ENCODE results near the gene ST7.
A peak's percentile ranks its signal among the peaks of the same experiment; 100 is the strongest.
"Not testable (repeated sequence)": the region's sequence is repeated elsewhere in the genome, so short reads cannot be mapped to it uniquely, and the experiment has no call there.

The ST7 gene

GRCh38 chr7:117117172-117117571 is 163.9 kb downstream of the ST7 start:
- TF ChIP-seq, protein P1, sequence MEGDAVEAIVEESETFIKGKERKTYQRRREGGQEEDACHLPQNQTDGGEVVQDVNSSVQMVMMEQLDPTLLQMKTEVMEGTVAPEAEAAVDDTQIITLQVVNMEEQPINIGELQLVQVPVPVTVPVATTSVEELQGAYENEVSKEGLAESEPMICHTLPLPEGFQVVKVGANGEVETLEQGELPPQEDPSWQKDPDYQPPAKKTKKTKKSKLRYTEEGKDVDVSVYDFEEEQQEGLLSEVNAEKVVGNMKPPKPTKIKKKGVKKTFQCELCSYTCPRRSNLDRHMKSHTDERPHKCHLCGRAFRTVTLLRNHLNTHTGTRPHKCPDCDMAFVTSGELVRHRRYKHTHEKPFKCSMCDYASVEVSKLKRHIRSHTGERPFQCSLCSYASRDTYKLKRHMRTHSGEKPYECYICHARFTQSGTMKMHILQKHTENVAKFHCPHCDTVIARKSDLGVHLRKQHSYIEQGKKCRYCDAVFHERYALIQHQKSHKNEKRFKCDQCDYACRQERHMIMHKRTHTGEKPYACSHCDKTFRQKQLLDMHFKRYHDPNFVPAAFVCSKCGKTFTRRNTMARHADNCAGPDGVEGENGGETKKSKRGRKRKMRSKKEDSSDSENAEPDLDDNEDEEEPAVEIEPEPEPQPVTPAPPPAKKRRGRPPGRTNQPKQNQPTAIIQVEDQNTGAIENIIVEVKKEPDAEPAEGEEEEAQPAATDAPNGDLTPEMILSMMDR (IDR thresholded peaks at IDR 0.05), result no peak
- Histone ChIP-seq H3K27ac (no peak overlapping the region), H3K4me3 (no peak overlapping the region)
- DNase-seq (ENCODE audit: low spot score), result no peak

GRCh38 chr7:117118579-117119180 is 165.4 kb downstream of the ST7 start:
- H3K4me3 ChIP-seq, result no peak overlapping the region
- DNase-seq (ENCODE audit: low spot score), result no peak
- no peak overlapping the region for H3K27ac ChIP-seq
- TF ChIP-seq, protein P1 (IDR thresholded peaks at IDR 0.05), result no peak

GRCh38 chr7:117119192-117119924 is 166.1 kb downstream of the ST7 start:
- no peak overlapping the region for H3K4me3 ChIP-seq
- peak; percentile 80 for DNase-seq (ENCODE audit: low spot score)
- no peak overlapping the region for H3K27ac ChIP-seq
- TF ChIP-seq, protein P1 (IDR thresholded peaks at IDR 0.05), result peak; percentile 70

- DNase-seq (ENCODE audit: low spot score); H3K4me3 ChIP-seq; H3K27ac ChIP-seq: not testable (repeated sequence)
Measured at GRCh38 chr7:117120321-117120720, 167.0 kb downstream of the ST7 start.

DNA sequence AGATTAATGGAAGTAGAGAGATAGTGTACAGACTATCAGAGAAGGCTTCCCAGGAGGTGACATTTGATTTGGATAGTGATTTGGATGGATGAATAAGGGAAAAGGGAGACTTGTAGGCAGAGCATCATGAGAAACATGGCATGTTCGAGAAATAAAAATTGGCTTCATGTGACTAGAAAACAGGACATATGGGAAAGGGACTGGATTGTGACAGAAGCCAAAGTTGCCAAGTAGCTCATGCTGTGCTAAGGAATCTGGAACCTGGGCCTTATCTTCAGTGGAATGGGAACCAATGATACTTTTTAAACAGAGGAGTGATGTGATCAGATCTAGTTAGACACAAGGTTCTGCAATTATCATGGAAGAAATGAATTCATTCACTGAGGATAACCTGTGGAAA is 168.7 kb downstream of the ST7 start:
- not testable (repeated sequence) for DNase-seq (ENCODE audit: low spot score); H3K27ac ChIP-seq; H3K4me3 ChIP-seq

DNA sequence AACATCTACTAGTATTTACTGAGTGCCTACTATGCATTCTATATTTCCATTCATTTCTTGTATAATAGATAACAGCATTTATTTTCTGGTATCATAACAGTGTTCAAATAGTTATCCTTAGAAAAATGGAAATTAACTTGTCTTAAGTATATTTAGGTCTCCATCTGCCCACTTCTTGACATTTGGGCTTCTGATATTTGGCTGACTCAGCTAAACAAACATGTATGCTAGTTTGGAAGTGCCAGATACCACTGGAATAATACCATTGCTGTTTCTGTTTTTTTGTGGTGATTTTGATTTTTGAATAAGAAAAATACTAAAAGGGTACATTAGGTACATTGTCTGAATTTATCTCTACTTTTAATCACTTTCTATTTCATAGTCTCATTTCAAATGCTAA is 169.2 kb downstream of the ST7 start:
- TF ChIP-seq, protein P1 (IDR thresholded peaks at IDR 0.05), result no peak
- H3K4me3 ChIP-seq, result no peak overlapping the region
- peak overlapping the region in 1 of 2 donors; percentile 57 for H3K27ac ChIP-seq

DNA sequence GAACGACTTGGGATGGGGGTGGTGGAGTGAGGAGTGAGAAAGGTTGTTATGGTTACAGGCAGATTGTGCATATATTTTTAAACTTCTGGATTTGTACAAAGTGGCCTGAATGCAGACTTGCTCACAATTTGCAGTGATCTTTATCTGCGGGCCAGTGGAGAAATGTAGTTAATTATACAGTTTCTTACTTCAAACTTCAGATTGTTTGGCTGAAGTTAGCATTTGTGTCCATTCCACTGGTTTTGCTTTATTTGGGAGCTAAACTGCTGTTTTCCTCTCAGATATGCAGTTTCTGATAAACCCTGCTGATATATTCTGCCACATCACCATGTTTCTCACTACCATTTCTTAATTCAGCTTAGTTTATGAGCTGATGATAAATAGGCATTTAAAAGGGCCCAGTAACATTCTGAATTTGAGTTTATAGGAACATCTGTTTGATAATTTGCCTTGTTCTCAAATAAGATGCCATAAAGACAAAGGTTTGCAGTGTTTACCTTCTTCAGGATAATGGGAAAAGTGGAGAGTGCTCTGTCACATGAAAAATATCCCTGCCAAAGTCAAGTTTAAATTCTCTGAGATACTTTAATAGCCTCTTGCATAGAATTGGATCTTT is 170.1 kb downstream of the ST7 start:
- Histone ChIP-seq H3K4me3 (no peak overlapping the region), H3K27ac (peak overlapping the region; percentile 23 to 57)
- DNase-seq (ENCODE audit: low spot score), result no peak
- TF ChIP-seq, protein P1 (IDR thresholded peaks at IDR 0.05), result no peak

More for the DNA sequence above, 169.2 kb downstream of the ST7 start:
- DNase-seq (ENCODE audit: low spot score), result no peak
